CD8-positive, alpha-beta memory T cell (primary cell): ENCODE results near the gene CTSW. TPM values are rescaled to one million over a fixed set of nuclear protein-coding genes. Genes with fewer than 3 reads are reported as not detected.
A peak's percentile ranks its signal among the peaks of the same experiment; 100 is the strongest.

Source experiments
- CTCF ChIA-PET: fragments of 350-600 bp; sonication (Branson Sonifier 250); formaldehyde crosslinking; loops from one replicate; lab custom pipeline; 2021; ENCODE audit warnings: antibody characterized with exemption; lab: Charles Lee
- POLR2A ChIA-PET: fragments of 350-600 bp; sonication (Branson Sonifier 250); formaldehyde crosslinking; loops from one replicate; lab custom pipeline; 2021; ENCODE audit warnings: antibody characterized with exemption; lab: Charles Lee
- DNase-seq, 5 donors: peaks; one replicate each; pipeline versions ENCODE4 v3.0.0 to v3.0.0-alpha.2; 2020 to 2022; ENCODE audit warnings: mixed read lengths in 1 of 5
- H3K27ac ChIP-seq: one replicate; pipeline ENCODE4 v1.7.0; 2013; ENCODE audit warnings: low read depth, mild to moderate bottlenecking, low read length, moderate library complexity
- H3K27me3 ChIP-seq: 2 replicates; pipeline ENCODE4 v1.7.0; 2013; ENCODE audit warnings: low read length, mild to moderate bottlenecking; ENCODE audit not compliant: insufficient read depth, poor library complexity, severe bottlenecking
- H3K36me3 ChIP-seq: 2 replicates; pipeline ENCODE4 v1.7.0; 2013; ENCODE audit warnings: mild to moderate bottlenecking, low read length, moderate library complexity; ENCODE audit not compliant: insufficient read depth
- H3K4me1 ChIP-seq: 2 replicates; pipeline ENCODE4 v1.7.0; 2013; ENCODE audit warnings: mild to moderate bottlenecking, low read length, moderate library complexity; ENCODE audit not compliant: insufficient read depth
- H3K4me3 ChIP-seq: 2 replicates; pipeline ENCODE4 v1.7.0; 2013; ENCODE audit warnings: mild to moderate bottlenecking, low read length
- H3K9me3 ChIP-seq: 2 replicates; pipeline ENCODE4 v1.7.0; 2013; ENCODE audit warnings: mild to moderate bottlenecking, low read length
- H3K27ac Mint-ChIP-seq, 8 donors: one replicate each; pipeline ENCODE4 v1.8.0; 2020 to 2021; ENCODE audit warnings: mixed read lengths in 8 of 8, mild to moderate bottlenecking in 6 of 8, inconsistent platforms in 3 of 8, moderate library complexity in 3 of 8
- H3K27me3 Mint-ChIP-seq, 2 donors: one replicate each; pipeline ENCODE4 v1.8.0; 2020 to 2021; ENCODE audit warnings: mixed read lengths in 2 of 2, mild to moderate bottlenecking in 1 of 2, moderate library complexity in 1 of 2
- H3K36me3 Mint-ChIP-seq, 3 donors: one replicate each; pipeline ENCODE4 v1.8.0; 2020 to 2021; ENCODE audit warnings: mixed read lengths in 3 of 3, inconsistent platforms in 1 of 3, mild to moderate bottlenecking in 1 of 3
- H3K4me1 Mint-ChIP-seq, 3 donors: one replicate each; pipeline ENCODE4 v1.8.0; 2020 to 2021; ENCODE audit warnings: mixed read lengths in 3 of 3, inconsistent platforms in 1 of 3, mild to moderate bottlenecking in 1 of 3
- H3K4me3 Mint-ChIP-seq, 7 donors: one replicate each; pipeline ENCODE4 v1.8.0; 2020 to 2021; ENCODE audit warnings: mixed read lengths in 7 of 7, mild to moderate bottlenecking in 6 of 7, moderate library complexity in 4 of 7, inconsistent platforms in 2 of 7
- H3K9me3 Mint-ChIP-seq, 5 donors: one replicate each; pipeline ENCODE4 v1.8.0; 2020 to 2022; ENCODE audit warnings: mixed read lengths in 5 of 5, mild to moderate bottlenecking in 3 of 5, moderate library complexity in 2 of 5, inconsistent platforms in 1 of 5
- polyA plus RNA-seq: library from polyadenylated mRNA; unstranded; fragments of 300-500 nt; fragmentation: Illumina TruSeq; gene quantifications from one replicate; pipeline ENCODE4 v1.2.3, GENCODE V29; 2021
- total RNA-seq, 2 experiments: library from RNA; stranded (reverse); gene quantifications; one replicate each; pipeline ENCODE4 v1.2.3, GENCODE V29; 2021

Gene CTSW
- total and polyA plus RNA-seq, 3 experiments from 2014 or later: 40.9 to 1,046 (median 44.3) TPM

GRCh38 chr11:65920372-65920802, 40.8 kb downstream of the CTSW start:
- peaks cover 0 to 1% of the 10 kb centered on the region in 2 donors for H3K27me3 Mint-ChIP-seq
- Histone ChIP-seq H3K4me3 (peak overlapping the region; percentile 84), H3K4me1 (peaks cover 38% of the 10 kb centered on the region), H3K27me3 (no peaks in the 10 kb centered on the region), H3K9me3 (no peaks in the 10 kb centered on the region), H3K36me3 (peaks cover 16% of the 10 kb centered on the region), H3K27ac (peak overlapping the region; percentile 73)
- DNase-seq: no peak
- CTCF ChIA-PET: interaction anchor here (1.0 to 3.4 kb wide), 4 partner anchors 30 to 35 kb away, joined by 3 to 17 read pairs (median 8); partner anchors contain the start of genes CCDC85B and FIBP
- H3K36me3 Mint-ChIP-seq: peaks cover 4 to 45% (median 6%) of the 10 kb centered on the region in 3 donors
- no peaks in the 10 kb centered on the region for H3K9me3 Mint-ChIP-seq
- POLR2A ChIA-PET: interaction anchor here (0.7 to 1.2 kb wide), 4 partner anchors 8 to 46 kb away, joined by 3 to 7 read pairs (median 3); partner anchors contain the start of genes CCDC85B and FIBP
- peaks cover 21 to 53% (median 28%) of the 10 kb centered on the region in 3 donors for H3K4me1 Mint-ChIP-seq
- H3K4me3 Mint-ChIP-seq: peak overlapping the region; percentile 87 to 98 (median 93)
- peak overlapping the region in 7 of 8 donors; percentile 85 to 98 (median 90) for H3K27ac Mint-ChIP-seq

GRCh38 chr11:65921033-65921555, 41.5 kb downstream of the CTSW start:
- no peak for DNase-seq
- Mint-ChIP-seq H3K4me1 (peaks cover 24 to 52% (median 28%) of the 10 kb centered on the region in 3 donors), H3K27me3 (peaks cover 0 to 1% of the 10 kb centered on the region in 2 donors), H3K27ac (peak overlapping the region in 2 of 8 donors; percentile 54 to 55), H3K36me3 (peaks cover 4 to 49% (median 6%) of the 10 kb centered on the region in 3 donors), H3K9me3 (no peaks in the 10 kb centered on the region), H3K4me3 (peak overlapping the region in 5 of 7 donors; percentile 72 to 94 (median 92))
- ChIA-PET POLR2A (interaction anchor here (0.7 to 1.3 kb wide), 4 partner anchors 31 to 161 kb away, joined by 3 to 4 read pairs (median 3); partner anchors contain the start of gene CCDC85B), CTCF (interaction anchor here (1.0 to 3.4 kb wide), 3 partner anchors 31 to 36 kb away, joined by 3 to 17 read pairs (median 11); partner anchors contain the start of genes CCDC85B and FIBP)
- no peaks in the 10 kb centered on the region for H3K9me3 ChIP-seq
- peaks cover 35% of the 10 kb centered on the region for H3K4me1 ChIP-seq
- no peaks in the 10 kb centered on the region for H3K27me3 ChIP-seq
- peaks cover 16% of the 10 kb centered on the region for H3K36me3 ChIP-seq
- H3K27ac ChIP-seq: no peak overlapping the region
- no peak overlapping the region for H3K4me3 ChIP-seq

DNA sequence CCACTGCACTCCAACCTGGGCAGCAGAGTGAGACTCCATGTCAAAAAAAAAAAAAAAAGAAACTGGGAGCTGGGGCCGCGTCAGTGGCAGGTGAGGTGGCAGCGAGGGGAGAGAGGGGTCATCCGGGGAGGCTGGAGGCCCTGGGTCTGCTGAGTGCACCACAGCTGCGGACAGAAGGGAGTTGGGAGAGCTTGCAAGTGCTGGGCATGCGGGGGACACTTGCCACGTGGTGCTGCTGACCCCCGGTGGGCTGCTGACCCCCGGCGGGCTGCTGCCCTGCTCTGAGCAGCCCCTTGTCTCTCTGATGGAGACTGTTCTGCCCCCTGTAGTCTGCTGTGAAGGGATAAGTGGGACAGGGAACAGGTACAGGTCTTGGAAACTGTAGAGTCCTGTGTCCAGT, 42.2 kb downstream of the CTSW start:
- peaks cover 19 to 45% (median 21%) of the 10 kb centered on the region in 3 donors for H3K4me1 Mint-ChIP-seq
- H3K27me3 Mint-ChIP-seq: no peaks in the 10 kb centered on the region
- Histone ChIP-seq H3K9me3 (no peaks in the 10 kb centered on the region), H3K4me1 (peaks cover 28% of the 10 kb centered on the region), H3K36me3 (peaks cover 16% of the 10 kb centered on the region), H3K4me3 (no peak overlapping the region), H3K27me3 (no peaks in the 10 kb centered on the region), H3K27ac (no peak overlapping the region)
- H3K9me3 Mint-ChIP-seq: no peaks in the 10 kb centered on the region
- ChIA-PET CTCF (interaction anchor here (2.9 to 3.4 kb wide), 3 partner anchors 31 to 37 kb away, joined by 11 to 17 read pairs (median 13); partner anchors contain the start of genes CCDC85B and FIBP), POLR2A (interaction anchor here (0.7 to 1.3 kb wide), 2 partner anchors 32 to 161 kb away, joined by 3 to 4 read pairs; partner anchors contain the start of gene CCDC85B)
- no peak for DNase-seq
- H3K27ac Mint-ChIP-seq: peak overlapping the region in 4 of 8 donors; percentile 50 to 76 (median 74)
- H3K4me3 Mint-ChIP-seq: peak overlapping the region in 5 of 7 donors; percentile 35 to 71 (median 52)
- peaks cover 4 to 46% (median 6%) of the 10 kb centered on the region in 3 donors for H3K36me3 Mint-ChIP-seq

DNA sequence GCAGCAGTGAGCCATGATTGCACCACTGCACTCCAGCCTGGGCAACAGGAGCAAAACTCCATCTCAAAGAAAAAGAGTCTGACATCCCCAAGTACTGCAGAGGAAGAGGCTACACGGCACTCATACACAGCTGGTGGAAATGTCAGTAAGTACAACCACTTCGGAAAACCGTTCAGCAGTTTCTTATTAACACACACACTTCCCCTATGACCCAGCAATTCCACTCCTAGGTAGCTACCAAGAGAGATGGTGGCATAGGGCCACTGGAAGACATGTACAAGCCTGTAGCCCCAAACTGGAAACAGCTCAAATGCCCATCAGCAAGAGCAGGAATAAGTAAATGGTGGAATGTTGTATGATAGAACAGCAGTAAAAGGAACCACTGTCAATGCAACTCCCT, 42.9 kb downstream of the CTSW start:
- peaks cover 10% of the 10 kb centered on the region for H3K36me3 ChIP-seq
- Mint-ChIP-seq H3K36me3 (peaks cover 4 to 42% (median 6%) of the 10 kb centered on the region in 3 donors), H3K27me3 (no peaks in the 10 kb centered on the region), H3K27ac (peak overlapping the region in 6 of 8 donors; percentile 36 to 81 (median 74)), H3K4me1 (peaks cover 19 to 45% (median 23%) of the 10 kb centered on the region in 3 donors), H3K4me3 (peak overlapping the region in 5 of 7 donors; percentile 35 to 71 (median 52)), H3K9me3 (no peaks in the 10 kb centered on the region)
- no peak overlapping the region for H3K4me3 ChIP-seq
- DNase-seq: no peak
- POLR2A ChIA-PET: interaction anchor here (0.9 kb wide), 1 partner anchor 57 kb away, joined by 4 read pairs; no protein-coding TSS in a partner anchor
- CTCF ChIA-PET: interaction anchor here (2.9 to 3.4 kb wide), 3 partner anchors 32 to 38 kb away, joined by 11 to 17 read pairs (median 13); partner anchors contain the start of genes CCDC85B and FIBP
- H3K27ac ChIP-seq: no peak overlapping the region
- no peaks in the 10 kb centered on the region for H3K27me3 ChIP-seq
- peaks cover 27% of the 10 kb centered on the region for H3K4me1 ChIP-seq
- H3K9me3 ChIP-seq: no peaks in the 10 kb centered on the region

DNA sequence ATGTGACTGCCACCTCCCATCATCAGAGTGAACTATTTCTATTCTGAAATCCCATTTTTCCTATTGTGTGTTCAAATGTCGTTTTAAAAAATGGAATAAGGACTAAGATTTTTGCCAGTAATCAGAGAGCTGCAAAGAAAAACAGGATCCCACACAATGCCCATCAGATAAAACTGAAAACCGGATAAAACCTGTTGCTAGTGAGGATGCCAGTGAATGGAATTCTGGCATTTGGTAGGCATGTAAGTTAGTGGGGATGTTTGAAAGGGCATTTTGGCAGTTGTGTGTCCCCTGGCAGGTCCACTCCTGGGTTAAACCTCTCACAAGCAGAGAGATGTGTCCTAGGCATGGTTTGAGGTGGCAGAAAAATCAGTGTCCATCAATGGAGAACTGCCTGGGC, 45.8 kb downstream of the CTSW start:
- H3K27me3 ChIP-seq: no peaks in the 10 kb centered on the region
- Mint-ChIP-seq H3K27me3 (no peaks in the 10 kb centered on the region), H3K27ac (peak overlapping the region in 5 of 8 donors; percentile 5 to 87 (median 29)), H3K9me3 (no peaks in the 10 kb centered on the region), H3K4me3 (peak overlapping the region in 1 of 7 donors; percentile 75), H3K36me3 (peaks cover 4 to 30% (median 6%) of the 10 kb centered on the region in 3 donors), H3K4me1 (peaks cover 29 to 48% (median 34%) of the 10 kb centered on the region in 3 donors)
- ChIA-PET CTCF (interaction anchor here (1.4 to 8.0 kb wide), 2 partner anchors 35 to 40 kb away, joined by 3 to 60 read pairs; partner anchors contain the start of genes CCDC85B and FIBP), POLR2A (no interaction called here)
- H3K4me3 ChIP-seq: no peak overlapping the region
- H3K27ac ChIP-seq: no peak overlapping the region
- no peaks in the 10 kb centered on the region for H3K9me3 ChIP-seq
- peaks cover 10% of the 10 kb centered on the region for H3K36me3 ChIP-seq
- no peak for DNase-seq
- H3K4me1 ChIP-seq: peaks cover 29% of the 10 kb centered on the region

GRCh38 chr11:65927904-65928397, 48.3 kb downstream of the CTSW start:
- no peaks in the 10 kb centered on the region for H3K27me3 ChIP-seq
- H3K9me3 Mint-ChIP-seq: no peaks in the 10 kb centered on the region
- DNase-seq: peak; percentile 59 to 88 (median 78)
- H3K4me3 ChIP-seq: peak overlapping the region; percentile 63
- POLR2A ChIA-PET: interaction anchor here (0.5 to 1.5 kb wide), 10 partner anchors 8 to 491 kb away, joined by 3 to 11 read pairs (median 4); partner anchors contain the start of genes CCDC85B and MUS81
- no peaks in the 10 kb centered on the region for H3K9me3 ChIP-seq
- peaks cover 0 to 12% (median 4%) of the 10 kb centered on the region in 3 donors for H3K36me3 Mint-ChIP-seq
- H3K27me3 Mint-ChIP-seq: no peaks in the 10 kb centered on the region
- peak overlapping the region; percentile 55 to 88 (median 77) for H3K4me3 Mint-ChIP-seq
- peaks cover 22% of the 10 kb centered on the region for H3K4me1 ChIP-seq
- CTCF ChIA-PET: interaction anchor here (0.7 to 8.0 kb wide), 6 partner anchors 10 to 216 kb away, joined by 3 to 60 read pairs (median 4); partner anchors contain the start of genes CCDC85B, FIBP and KAT5
- H3K27ac Mint-ChIP-seq: peak overlapping the region; percentile 89 to 99 (median 96)
- peaks cover 6% of the 10 kb centered on the region for H3K36me3 ChIP-seq
- H3K27ac ChIP-seq: peak overlapping the region; percentile 70
- peaks cover 23 to 45% (median 32%) of the 10 kb centered on the region in 3 donors for H3K4me1 Mint-ChIP-seq

GRCh38 chr11:65928667-65929066, 49.0 kb downstream of the CTSW start:
- Histone ChIP-seq H3K9me3 (no peaks in the 10 kb centered on the region), H3K27me3 (no peaks in the 10 kb centered on the region), H3K4me1 (peaks cover 22% of the 10 kb centered on the region), H3K27ac (peak overlapping the region; percentile 70), H3K4me3 (peak overlapping the region; percentile 63), H3K36me3 (no peaks in the 10 kb centered on the region)
- Mint-ChIP-seq H3K27me3 (no peaks in the 10 kb centered on the region), H3K4me3 (peak overlapping the region; percentile 55 to 88 (median 77)), H3K9me3 (no peaks in the 10 kb centered on the region), H3K36me3 (peaks cover 0 to 5% (median 2%) of the 10 kb centered on the region in 3 donors), H3K4me1 (peaks cover 23 to 40% (median 30%) of the 10 kb centered on the region in 3 donors), H3K27ac (peak overlapping the region; percentile 89 to 99 (median 96))
- DNase-seq: peak in 1 of 5 donors; percentile 22
- ChIA-PET CTCF (interaction anchor here (0.7 to 8.0 kb wide), 6 partner anchors 10 to 60 kb away, joined by 3 to 60 read pairs (median 4); partner anchors contain the start of genes CCDC85B and FIBP), POLR2A (interaction anchor here (0.7 to 1.5 kb wide), 5 partner anchors 9 to 68 kb away, joined by 3 to 11 read pairs (median 4); partner anchors contain the start of genes CCDC85B and MUS81)
